SK-N-SH (cell line): ENCODE measurements around the gene ETV6. TPM values are rescaled to one million over a fixed set of nuclear protein-coding genes. Genes with fewer than 3 reads are reported as not detected.

Experiments used
- CTCF ChIA-PET: fragments of 300-600, 350-600 bp; formaldehyde crosslinking; extraction: SDS; loops from one replicate; lab custom pipeline; 2021; lab: Yijun Ruan, JAX
- POLR2A ChIA-PET: fragments of 350-600 bp; sonication (Branson Sonifier 250); formaldehyde crosslinking; extraction: SDS; loops from one replicate; lab custom pipeline; 2020; ENCODE audit warnings: antibody characterized with exemption, inconsistent platforms; lab: Yijun Ruan, JAX
- DNase-seq: peaks from one replicate; pipeline ENCODE4 v3.0.0; 2012
- H2AFZ ChIP-seq: fragments of 200-600 bp; sonication (generic); 2 replicates; pipeline ENCODE4 v1.8.1; 2016; ENCODE audit warnings: antibody characterized with exemption, mild to moderate bottlenecking, low read depth
- H3F3A ChIP-seq: fragments of 200-600 bp; sonication (generic); replicated peaks from 2 replicates; pipeline ENCODE3; 2016; ENCODE audit warnings: antibody characterized with exemption, mild to moderate bottlenecking; ENCODE audit not compliant: insufficient read depth
- H3K27ac ChIP-seq, 2 experiments: fragments of 200-500 bp in 1 of 2; fragments of 200-600 bp in 1 of 2; sonication (Bioruptor generic) in 1 of 2; sonication (generic), shearing (Covaris generic) in 1 of 2; 2 replicates each; pipeline versions ENCODE4 v1.5.1 to v1.6.1; 2014 to 2016; ENCODE audit warnings: low read depth in 2 of 2, inconsistent platforms in 1 of 2, low read length in 1 of 2, mild to moderate bottlenecking in 1 of 2, mixed read lengths in 1 of 2
- H3K27me3 ChIP-seq: fragments of 200-600 bp; sonication (generic), shearing (Covaris generic); 2 replicates; pipeline ENCODE4 v1.6.1; 2016; ENCODE audit warnings: mixed run types; ENCODE audit not compliant: insufficient read depth
- H3K36me3 ChIP-seq, 2 experiments: fragments of 200-500 bp in 1 of 2; fragments of 200-600 bp in 1 of 2; sonication (Bioruptor generic) in 1 of 2; sonication (generic) in 1 of 2; replicated peaks in 1 of 2; 2 replicates each; pipeline versions ENCODE3 to v1.5.1; 2014 to 2016; ENCODE audit warnings: low read length in 1 of 2, mild to moderate bottlenecking in 1 of 2; ENCODE audit not compliant: insufficient read depth in 2 of 2, control insufficient read depth in 1 of 2
- H3K4me1 ChIP-seq, 2 experiments: fragments of 200-500 bp in 1 of 2; fragments of 200-600 bp in 1 of 2; sonication (Bioruptor generic) in 1 of 2; sonication (generic), shearing (Covaris generic) in 1 of 2; 2 replicates each; pipeline versions ENCODE4 v1.5.1 to v1.6.1; 2014 to 2016; ENCODE audit warnings: low read depth in 1 of 2, low read length in 1 of 2, mixed run types in 1 of 2; ENCODE audit not compliant: insufficient read depth in 2 of 2, control insufficient read depth in 1 of 2
- H3K4me2 ChIP-seq: fragments of 200-600 bp; sonication (generic), shearing (Covaris generic); 2 replicates; pipeline ENCODE4 v1.6.1; 2017; ENCODE audit warnings: mixed run types
- H3K4me3 ChIP-seq, 2 experiments: fragments of 200-500 bp in 1 of 2; fragments of 200-600 bp in 1 of 2; sonication (Bioruptor generic) in 1 of 2; sonication (generic), shearing (Covaris generic) in 1 of 2; 2 replicates each; pipeline versions ENCODE4 v1.5.1 to v1.8.1; 2014 to 2016; ENCODE audit warnings: low read depth in 2 of 2, inconsistent platforms in 1 of 2, low read length in 1 of 2, mild to moderate bottlenecking in 1 of 2, mixed read lengths in 1 of 2, moderate library complexity in 1 of 2
- H3K79me2 ChIP-seq: fragments of 200-600 bp; sonication (generic); 2 replicates; pipeline ENCODE4 v1.8.1; 2017; ENCODE audit warnings: mild to moderate bottlenecking; ENCODE audit not compliant: insufficient read depth
- H3K9ac ChIP-seq: fragments of 200-600 bp; sonication (generic); 2 replicates; pipeline ENCODE4 v1.6.1; 2017; ENCODE audit warnings: mixed run types
- H3K9me2 ChIP-seq: fragments of 200-600 bp; sonication (generic); 2 replicates; pipeline ENCODE4 v1.6.1; 2017; ENCODE audit warnings: mixed run types
- H3K9me3 ChIP-seq: fragments of 200-600 bp; sonication (generic); 2 replicates; pipeline ENCODE4 v1.6.1; 2017; ENCODE audit warnings: mixed run types, mild to moderate bottlenecking, moderate library complexity
- H4K20me1 ChIP-seq: fragments of 200-600 bp; sonication (generic); 2 replicates; pipeline ENCODE4 v1.6.1; 2017; ENCODE audit warnings: mild to moderate bottlenecking, mixed run types; ENCODE audit not compliant: insufficient read depth
- CHD2 ChIP-seq: fragments of 150-350 bp; IDR thresholded peaks from 2 replicates; pipeline ENCODE4 v1.6.1; 2018; ENCODE audit warnings: low read length; ENCODE audit not compliant: partially characterized antibody
- ELF1 ChIP-seq: IDR thresholded peaks from 2 replicates; pipeline ENCODE4 v1.4.0; 2012
- FOSL2 ChIP-seq: IDR thresholded peaks from 2 replicates; pipeline ENCODE4 v1.4.0; 2012; ENCODE audit warnings: low read depth, mild to moderate bottlenecking, moderate library complexity, borderline replicate concordance
- FOXJ3 ChIP-seq: sonication (generic); formaldehyde crosslinking; IDR thresholded peaks from 2 replicates; pipeline ENCODE4 v1.5.1; 2020; ENCODE audit warnings: mild to moderate bottlenecking, missing genetic modification reagents
- FOXM1 ChIP-seq: IDR thresholded peaks from 2 replicates; pipeline ENCODE4 v1.4.0; 2012; ENCODE audit warnings: low read depth, mild to moderate bottlenecking
- GABPA ChIP-seq: IDR thresholded peaks from 2 replicates; pipeline ENCODE4 v1.4.0; 2012; ENCODE audit warnings: low read depth, mild to moderate bottlenecking
- MEF2A ChIP-seq: IDR thresholded peaks from 2 replicates; pipeline ENCODE4 v1.4.0; 2012; ENCODE audit warnings: low read depth, borderline replicate concordance
- MXI1 ChIP-seq: IDR thresholded peaks from 2 replicates; pipeline ENCODE4 v1.6.1; 2012; ENCODE audit warnings: mild to moderate bottlenecking, low read depth, low read length, improper control_type of control experiment
- NRF1 ChIP-seq: IDR thresholded peaks from 2 replicates; pipeline ENCODE4 v1.6.1; 2012; ENCODE audit warnings: low read depth, mild to moderate bottlenecking, low read length
- RAD21 ChIP-seq: IDR thresholded peaks from 2 replicates; pipeline ENCODE4 v1.6.1; 2012; ENCODE audit warnings: mild to moderate bottlenecking, low read length
- RFX5 ChIP-seq: IDR thresholded peaks from 2 replicates; pipeline ENCODE4 v1.6.1; 2012; ENCODE audit warnings: mild to moderate bottlenecking, improper control_type of control experiment, low read length
- RXRA ChIP-seq: IDR thresholded peaks from 2 replicates; pipeline ENCODE4 v1.4.0; 2012; ENCODE audit warnings: low read depth, mild to moderate bottlenecking, borderline replicate concordance
- SIN3A ChIP-seq: IDR thresholded peaks from 2 replicates; pipeline ENCODE4 v1.6.1; 2012; ENCODE audit warnings: low read depth, mild to moderate bottlenecking, low read length, moderate library complexity, borderline replicate concordance
- SMC3 ChIP-seq: IDR thresholded peaks from 2 replicates; pipeline ENCODE4 v1.6.1; 2012; ENCODE audit warnings: low read depth, low read length, improper control_type of control experiment
- TAF1 ChIP-seq: IDR thresholded peaks from 2 replicates; pipeline ENCODE4 v1.6.1; 2012; ENCODE audit warnings: low read depth, mild to moderate bottlenecking, low read length, moderate library complexity, borderline replicate concordance
- TCF12 ChIP-seq: IDR thresholded peaks from 2 replicates; pipeline ENCODE4 v1.4.0; 2012
- YY1 ChIP-seq: IDR thresholded peaks from 2 replicates; pipeline ENCODE4 v1.4.0; 2012; ENCODE audit warnings: low read depth, mild to moderate bottlenecking
- WGBS: methylation state at CpG from one replicate; pipeline ENCODE4 v1.1.6; 2017; ENCODE audit warnings: low lambda C conversion rate; 5-methylcytosine and 5-hydroxymethylcytosine counted together
- polyA plus RNA-seq, 3 experiments: library from polyadenylated mRNA; depleted of rRNA; stranded (reverse); fragments of >200 nt; gene quantifications; 2 replicates each; pipeline ENCODE4 v1.2.3, GENCODE V29; 2012
- TF ChIP-seq, protein P1 (sequence below): IDR thresholded peaks from 2 replicates; pipeline ENCODE4 v1.4.0; 2012; ENCODE audit warnings: low read depth
- TF ChIP-seq, protein P2 (sequence below): IDR thresholded peaks from 2 replicates; pipeline ENCODE4 v1.4.0; 2012; ENCODE audit warnings: low read depth, borderline replicate concordance
- TF ChIP-seq, protein P3 (sequence below): fragments of 150-350 bp; IDR thresholded peaks from 2 replicates; pipeline ENCODE4 v1.6.1; 2017; ENCODE audit warnings: antibody characterized with exemption, low read length, low read depth, borderline replicate concordance
- TF ChIP-seq, protein P4 (sequence below): IDR thresholded peaks from 2 replicates; pipeline ENCODE4 v1.4.0; 2012; ENCODE audit warnings: low read depth, borderline replicate concordance

Gene ETV6
- polyA plus RNA-seq, 1 of the 3 experiments (the other 2 are of a cell fraction), result 4.0 TPM

DNA sequence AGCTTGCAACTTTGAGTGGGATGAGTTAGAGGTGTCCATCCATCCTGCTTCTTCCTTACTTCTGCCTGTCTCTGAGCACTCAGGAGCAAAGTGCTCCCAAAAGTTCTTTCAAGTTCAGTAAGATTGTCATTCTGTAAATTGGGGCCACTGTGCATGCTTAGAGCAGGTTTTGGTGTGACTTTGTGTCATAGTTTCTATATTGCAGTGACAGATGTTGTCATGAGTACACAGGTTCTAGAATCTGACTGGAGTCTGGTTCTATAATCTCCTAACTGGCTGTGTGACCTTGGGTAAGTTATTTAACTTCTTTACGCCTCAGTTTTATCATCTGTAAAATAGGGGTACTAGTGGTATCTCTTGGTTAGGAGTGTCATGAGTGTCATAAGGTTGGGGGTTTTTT, 218.6 kb downstream of the ETV6 start (continued):
- TF ChIP-seq SIN3A (no peak), SMC3 (no peak), MXI1 (no peak), RAD21 (no peak), FOXM1 (no peak), CHD2 (no peak), YY1 (no peak), ELF1 (no peak)
- TF ChIP-seq, protein P1, sequence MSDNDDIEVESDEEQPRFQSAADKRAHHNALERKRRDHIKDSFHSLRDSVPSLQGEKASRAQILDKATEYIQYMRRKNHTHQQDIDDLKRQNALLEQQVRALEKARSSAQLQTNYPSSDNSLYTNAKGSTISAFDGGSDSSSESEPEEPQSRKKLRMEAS, result no peak
- TF ChIP-seq, protein P2, sequence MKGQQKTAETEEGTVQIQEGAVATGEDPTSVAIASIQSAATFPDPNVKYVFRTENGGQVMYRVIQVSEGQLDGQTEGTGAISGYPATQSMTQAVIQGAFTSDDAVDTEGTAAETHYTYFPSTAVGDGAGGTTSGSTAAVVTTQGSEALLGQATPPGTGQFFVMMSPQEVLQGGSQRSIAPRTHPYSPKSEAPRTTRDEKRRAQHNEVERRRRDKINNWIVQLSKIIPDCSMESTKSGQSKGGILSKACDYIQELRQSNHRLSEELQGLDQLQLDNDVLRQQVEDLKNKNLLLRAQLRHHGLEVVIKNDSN, result no peak

DNA sequence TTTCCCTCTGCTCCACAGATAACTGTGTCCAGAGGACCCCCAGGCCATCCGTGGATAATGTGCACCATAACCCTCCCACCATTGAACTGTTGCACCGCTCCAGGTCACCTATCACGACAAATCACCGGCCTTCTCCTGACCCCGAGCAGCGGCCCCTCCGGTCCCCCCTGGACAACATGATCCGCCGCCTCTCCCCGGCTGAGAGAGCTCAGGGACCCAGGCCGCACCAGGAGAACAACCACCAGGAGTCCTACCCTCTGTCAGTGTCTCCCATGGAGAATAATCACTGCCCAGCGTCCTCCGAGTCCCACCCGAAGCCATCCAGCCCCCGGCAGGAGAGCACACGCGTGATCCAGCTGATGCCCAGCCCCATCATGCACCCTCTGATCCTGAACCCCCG, 219.9 kb downstream of the ETV6 start:
- H3K9ac ChIP-seq, result no peak overlapping the region
- no peaks in the 10 kb centered on the region for H3K27me3 ChIP-seq
- H3K4me3 ChIP-seq, result no peak overlapping the region
- WGBS, result 97% methylated on average over 18 of the region's 18 CpGs
- TF ChIP-seq, protein P3, sequence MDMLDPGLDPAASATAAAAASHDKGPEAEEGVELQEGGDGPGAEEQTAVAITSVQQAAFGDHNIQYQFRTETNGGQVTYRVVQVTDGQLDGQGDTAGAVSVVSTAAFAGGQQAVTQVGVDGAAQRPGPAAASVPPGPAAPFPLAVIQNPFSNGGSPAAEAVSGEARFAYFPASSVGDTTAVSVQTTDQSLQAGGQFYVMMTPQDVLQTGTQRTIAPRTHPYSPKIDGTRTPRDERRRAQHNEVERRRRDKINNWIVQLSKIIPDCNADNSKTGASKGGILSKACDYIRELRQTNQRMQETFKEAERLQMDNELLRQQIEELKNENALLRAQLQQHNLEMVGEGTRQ, result no peak
- TF ChIP-seq FOXM1 (no peak), MEF2A (no peak), FOXJ3 (CRISPR knock-in tag) (no peak), CHD2 (no peak), TAF1 (no peak), FOSL2 (no peak), SIN3A (no peak), SMC3 (no peak), NRF1 (no peak), RXRA (no peak), GABPA (no peak), RFX5 (no peak), RAD21 (no peak), TCF12 (no peak)
- TF ChIP-seq, protein P1, result no peak
- TF ChIP-seq, protein P2, result no peak
- TF ChIP-seq, protein P4, sequence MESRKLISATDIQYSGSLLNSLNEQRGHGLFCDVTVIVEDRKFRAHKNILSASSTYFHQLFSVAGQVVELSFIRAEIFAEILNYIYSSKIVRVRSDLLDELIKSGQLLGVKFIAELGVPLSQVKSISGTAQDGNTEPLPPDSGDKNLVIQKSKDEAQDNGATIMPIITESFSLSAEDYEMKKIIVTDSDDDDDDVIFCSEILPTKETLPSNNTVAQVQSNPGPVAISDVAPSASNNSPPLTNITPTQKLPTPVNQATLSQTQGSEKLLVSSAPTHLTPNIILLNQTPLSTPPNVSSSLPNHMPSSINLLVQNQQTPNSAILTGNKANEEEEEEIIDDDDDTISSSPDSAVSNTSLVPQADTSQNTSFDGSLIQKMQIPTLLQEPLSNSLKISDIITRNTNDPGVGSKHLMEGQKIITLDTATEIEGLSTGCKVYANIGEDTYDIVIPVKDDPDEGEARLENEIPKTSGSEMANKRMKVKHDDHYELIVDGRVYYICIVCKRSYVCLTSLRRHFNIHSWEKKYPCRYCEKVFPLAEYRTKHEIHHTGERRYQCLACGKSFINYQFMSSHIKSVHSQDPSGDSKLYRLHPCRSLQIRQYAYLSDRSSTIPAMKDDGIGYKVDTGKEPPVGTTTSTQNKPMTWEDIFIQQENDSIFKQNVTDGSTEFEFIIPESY, result no peak
- no peak overlapping the region for H3K27ac ChIP-seq
- H2AFZ ChIP-seq, result no peak overlapping the region
- no peaks in the 10 kb centered on the region for H3K4me1 ChIP-seq
- H4K20me1 ChIP-seq, result no peaks in the 10 kb centered on the region
- POLR2A ChIA-PET, result no interaction called here
- no peak overlapping the region for H3K4me2 ChIP-seq
- H3K36me3 ChIP-seq, result peaks cover 30 to 35% of the 10 kb centered on the region in 2 experiments
- peaks cover 11% of the 10 kb centered on the region; the same call in 1 of the 2 replicates for H3K79me2 ChIP-seq
- peaks cover 4% of the 10 kb centered on the region for H3F3A ChIP-seq
- DNase-seq, result no peak
- CTCF ChIA-PET, result no interaction called here
- no peaks in the 10 kb centered on the region for H3K9me2 ChIP-seq
- peaks cover 7% of the 10 kb centered on the region for H3K9me3 ChIP-seq
